Activated CD4-positive, CD25-positive, alpha-beta regulatory T cell treated with anti-CD3 and anti-CD28 coated beads, Interleukin-2, amount 50 U/mL, for 72 hours (primary cell): ENCODE measurements around the gene TRIB2.

Source experiments
- DNase-seq: peaks from one replicate; pipeline ENCODE4 v3.0.0; 2021

Gene TRIB2

GRCh38 chr2:12787891-12788801 lies 71.4 kb downstream of the TRIB2 start:
- DNase-seq = no peak

GRCh38 chr2:12791906-12792305 lies 75.2 kb downstream of the TRIB2 start:
- DNase-seq = no peak
